HepG2 (cell line): Measurements from ENCODE around the gene ZNF512B. TPM values are rescaled to one million over a fixed set of nuclear protein-coding genes. Genes with fewer than 3 reads are reported as not detected.

ENCODE experiments used
- ATAC-seq: fragments of 200-7000 bp; cut with Tn5 transposase; 3 replicates; pipeline ENCODE4 v1.9.1; 2020; ENCODE audit warnings: mild to moderate bottlenecking, moderate library complexity
- BruUV-seq: library from RNA; stranded (reverse); fragments of 400-500 nt; replicated peaks from 2 replicates; lab custom pipeline; 2021; lab: Mats Ljungman, UMichigan
- CTCF ChIA-PET: fragments of 300-600 bp; formaldehyde crosslinking; extraction: SDS; loops from one replicate; lab custom pipeline; 2021; ENCODE audit warnings: low total read pairs, inconsistent platforms, low intra/inter-chr PET ratio; lab: Yijun Ruan, JAX
- POLR2A ChIA-PET: fragments of 350-600 bp; sonication (Branson Sonifier 250); formaldehyde crosslinking; loops from one replicate; lab custom pipeline; 2020; ENCODE audit warnings: antibody characterized with exemption, inconsistent platforms; lab: Yijun Ruan, JAX
- DNase-seq: peaks from one replicate; pipeline ENCODE4 v3.0.0-alpha.2; 2015; ENCODE audit warnings: low spot score
- FAIRE-seq: peaks from 3 replicates; lab custom pipeline; 2011; peaks lifted over from hg19 to GRCh38; lab: Jason Lieb, UNC
- H2AFZ ChIP-seq: one replicate; pipeline ENCODE4 v1.6.1; 2011; ENCODE audit warnings: low read length, inconsistent platforms
- H3K27ac ChIP-seq: fragments of 300-600 bp; 3 replicates; pipeline ENCODE4 v1.8.0; 2011; ENCODE audit warnings: mixed run types, mild to moderate bottlenecking, mixed read lengths, low read length, inconsistent platforms; ENCODE audit not compliant: insufficient read depth; ENCODE audit errors: extremely low read length
- H3K27me3 ChIP-seq, 2 experiments: fragments of 200-600 bp in 1 of 2; 2 replicates in 1 of 2; 3 replicates in 1 of 2; pipeline versions ENCODE4 v1.6.0 to v1.8.0; 2011; ENCODE audit warnings: low read length in 2 of 2, mild to moderate bottlenecking in 2 of 2, moderate library complexity in 2 of 2, inconsistent platforms in 1 of 2; ENCODE audit not compliant: insufficient read depth in 2 of 2, control insufficient read depth in 1 of 2
- H3K36me3 ChIP-seq, 2 experiments: fragments of 200-600 bp in 1 of 2; replicated peaks in 1 of 2; 2 replicates in 1 of 2; 3 replicates in 1 of 2; pipeline versions ENCODE4 v1.5.1 to v1.8.0; 2011; ENCODE audit warnings: low read length in 2 of 2, inconsistent platforms in 1 of 2; ENCODE audit not compliant: insufficient read depth in 2 of 2, control insufficient read depth in 1 of 2
- H3K4me1 ChIP-seq: 2 replicates; pipeline ENCODE4 v1.5.1; 2012; ENCODE audit warnings: low read length, inconsistent platforms; ENCODE audit not compliant: insufficient read depth
- H3K4me2 ChIP-seq: 2 replicates; pipeline ENCODE4 v1.6.0; 2011; ENCODE audit warnings: low read depth, low read length, inconsistent platforms
- H3K4me3 ChIP-seq, 3 experiments: fragments of 200-600 bp in 1 of 3; sonication (generic), shearing (Covaris generic) in 1 of 3; replicated peaks in 1 of 3; 2 replicates each; pipeline ENCODE4 v1.5.1; 2011 to 2016; ENCODE audit warnings: low read length in 3 of 3, inconsistent platforms in 2 of 3, low read depth in 2 of 3, mild to moderate bottlenecking in 2 of 3, control low read depth in 1 of 3, mixed read lengths in 1 of 3; ENCODE audit not compliant: insufficient read depth in 1 of 3
- H3K79me2 ChIP-seq: one replicate; pipeline ENCODE4 v1.6.1; 2011; ENCODE audit warnings: low read length, inconsistent platforms; ENCODE audit not compliant: insufficient read depth
- H3K9ac ChIP-seq: 2 replicates; pipeline ENCODE4 v1.6.0; 2011; ENCODE audit warnings: mild to moderate bottlenecking, low read depth, low read length, inconsistent platforms; ENCODE audit not compliant: insufficient read depth
- H3K9me3 ChIP-seq: 2 replicates; pipeline ENCODE4 v1.5.1; 2012; ENCODE audit warnings: mild to moderate bottlenecking, low read length
- H4K20me1 ChIP-seq: 2 replicates; pipeline ENCODE4 v1.6.0; 2011; ENCODE audit warnings: inconsistent platforms, mild to moderate bottlenecking, low read length, moderate library complexity; ENCODE audit not compliant: insufficient read depth
- ARNT2 ChIP-seq: sonication (generic); formaldehyde crosslinking; IDR thresholded peaks from 2 replicates; pipeline ENCODE4 v1.8.0; 2022; ENCODE audit warnings: mild to moderate bottlenecking, low read depth, missing genetic modification reagents, moderate library complexity
- NFYB ChIP-seq: sonication (generic); formaldehyde crosslinking; IDR thresholded peaks from 2 replicates; pipeline ENCODE4 v1.4.0; 2020; ENCODE audit warnings: missing genetic modification reagents
- RAD51 ChIP-seq: fragments of 450-650 bp; IDR thresholded peaks from 2 replicates; pipeline ENCODE4 v1.6.1; 2016; ENCODE audit warnings: borderline replicate concordance
- RBFOX2 ChIP-seq: fragments of 200-400 bp; formaldehyde crosslinking; IDR thresholded peaks from 2 replicates; pipeline ENCODE4 v1.6.1; 2017; ENCODE audit warnings: low read depth, mild to moderate bottlenecking, low read length
- SMAD1 ChIP-seq: sonication (generic); formaldehyde crosslinking; IDR thresholded peaks from 2 replicates; pipeline ENCODE4 v1.4.0; 2020; ENCODE audit warnings: missing genetic modification reagents, low read depth, mild to moderate bottlenecking, borderline replicate concordance
- SMAD9 ChIP-seq: sonication (generic); formaldehyde crosslinking; IDR thresholded peaks from 2 replicates; pipeline ENCODE4 v1.5.1; 2020; ENCODE audit warnings: mild to moderate bottlenecking, missing genetic modification reagents
- SOX6 ChIP-seq, 2 experiments: fragments of 450-650 bp in 1 of 2; sonication (generic) in 1 of 2; formaldehyde crosslinking in 1 of 2; IDR thresholded peaks; 2 replicates each; pipeline versions ENCODE4 v1.4.0 to v1.6.1; 2017 to 2020; ENCODE audit warnings: antibody characterized with exemption in 1 of 2, mild to moderate bottlenecking in 1 of 2, missing genetic modification reagents in 1 of 2
- TCF12 ChIP-seq, 2 experiments: fragments of 450-650 bp in 1 of 2; sonication (generic) in 1 of 2; formaldehyde crosslinking in 1 of 2; IDR thresholded peaks; 2 replicates each; pipeline versions ENCODE4 v1.6.1 to v1.8.0; 2017 to 2022; ENCODE audit warnings: antibody characterized with exemption in 1 of 2, mild to moderate bottlenecking in 1 of 2, missing genetic modification reagents in 1 of 2, moderate library complexity in 1 of 2
- TGIF2 ChIP-seq: IDR thresholded peaks from 2 replicates; pipeline ENCODE4 v1.6.1; 2016; ENCODE audit warnings: control low read depth, missing compliant biosample characterization
- ZNF567 ChIP-seq: sonication (generic); formaldehyde crosslinking; IDR thresholded peaks from 2 replicates; pipeline ENCODE4 v1.8.1; 2023; ENCODE audit warnings: mild to moderate bottlenecking, missing genetic modification reagents, borderline replicate concordance
- WGBS: methylation state at CpG from one replicate; pipeline ENCODE4 v1.1.6; 2017; ENCODE audit warnings: low lambda C conversion rate; 5-methylcytosine and 5-hydroxymethylcytosine counted together
- in situ Hi-C: cut with HindIII; loops from 2 replicates; pipeline ENCODE4 v1.10.0; 2017; ENCODE audit warnings: low pct_unique_long_range_greater_than_20kb; ENCODE audit not compliant: extremely low pct_ligation_motif_present
- intact Hi-C: fragments of 100-400 bp; cut with micrococcal nuclease; formaldehyde crosslinking; loops from one replicate; pipeline ENCODE4 v1.10.0; 2022; ENCODE audit not compliant: unreplicated experiment
- polyA plus RNA-seq, 8 experiments: library from polyadenylated mRNA; depleted of rRNA in 3 of 8; stranded (reverse) in 7 of 8; unstranded in 1 of 8; fragments of >200 nt; fragmentation: Illumina TruSeq in 4 of 8; extraction: Trizol in 4 of 8; gene quantifications; 2 replicates each; pipeline versions ENCODE4 v1.2.1 to v1.2.3, GENCODE V29; 2011 to 2016; ENCODE audit warnings: low read depth in 4 of 8, missing spikeins in 1 of 8, mixed read lengths in 1 of 8; ENCODE audit not compliant: insufficient read depth in 1 of 8
- total RNA-seq, 5 experiments: library from RNA; depleted of rRNA; stranded (reverse); fragments of >200 nt; fragmentation: Illumina TruSeq; extraction: Trizol; gene quantifications; 2 replicates each; pipeline ENCODE4 v1.2.3, GENCODE V29; 2016; ENCODE audit warnings: low read depth in 1 of 5
- TF ChIP-seq, protein P1 (sequence below): sonication (generic); formaldehyde crosslinking; IDR thresholded peaks from 2 replicates; pipeline ENCODE4 v1.8.0; 2022; ENCODE audit warnings: mild to moderate bottlenecking, missing genetic modification reagents; ENCODE audit not compliant: insufficient replicate concordance
- TF ChIP-seq, protein P2 (sequence below): sonication (generic); formaldehyde crosslinking; IDR thresholded peaks from 2 replicates; pipeline ENCODE4 v1.8.1; 2023; ENCODE audit warnings: mild to moderate bottlenecking, missing genetic modification reagents

The ZNF512B gene
- total and polyA plus RNA-seq, 2 of the 13 experiments (the other 11 are each of a cell fraction or from before 2014, with no cell fraction given): 11.5 to 30.6 TPM

DNA sequence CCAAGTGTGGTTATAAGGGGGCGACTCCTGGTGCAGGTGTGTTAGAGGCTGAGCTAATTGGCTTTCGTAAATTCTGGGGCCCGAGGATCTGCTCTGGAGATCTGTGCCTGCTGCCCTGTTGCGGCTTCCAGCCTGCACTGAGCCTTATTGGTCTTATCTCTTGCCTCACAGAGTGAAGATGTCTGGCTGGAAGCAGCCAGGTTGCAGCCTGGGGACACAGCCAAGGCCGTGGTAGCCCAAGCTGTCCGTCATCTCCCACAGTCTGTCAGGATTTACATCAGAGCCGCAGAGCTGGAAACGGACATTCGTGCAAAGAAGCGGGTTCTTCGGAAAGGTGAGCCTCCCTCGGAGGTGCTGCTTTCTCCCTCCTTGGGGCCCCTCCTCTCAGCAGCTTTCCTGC is 31.2 kb upstream of the ZNF512B start:
- ATAC-seq: no peak
- 95% methylated on average over 12 of the region's 12 CpGs for WGBS
- no peak for TF ChIP-seq TGIF2 (CRISPR knock-in tag)
- TF ChIP-seq TCF12 (IDR thresholded peaks at IDR 0.05): no peak
- TF ChIP-seq TCF12 (CRISPR knock-in tag; IDR thresholded peaks at IDR 0.05): no peak
- no peak for TF ChIP-seq RAD51
- no peak for TF ChIP-seq SMAD9 (CRISPR knock-in tag)
- TF ChIP-seq, all 625 proteins: peak for 0
- FAIRE-seq: no peak
- Histone ChIP-seq H3K9me3 (no peaks in the 10 kb centered on the region), H3K27ac (no peak overlapping the region), H3K27me3 (no peaks in the 10 kb centered on the region), H3K4me1 (no peaks in the 10 kb centered on the region), H3K79me2 (no peaks in the 10 kb centered on the region), H3K4me3 (no peak overlapping the region), H3K4me2 (no peak overlapping the region), H3K9ac (no peak overlapping the region), H4K20me1 (no peaks in the 10 kb centered on the region), H3K36me3 (peaks cover 63 to 80% of the 10 kb centered on the region in 2 experiments), H2AFZ (no peak overlapping the region)
- ChIA-PET POLR2A (interaction anchor here (1.0 to 2.1 kb wide), 2 partner anchors 20 to 23 kb away, joined by 5 to 6 read pairs; partner anchors contain the start of gene PRPF6), CTCF (no interaction called here)
- no peak for DNase-seq
- intact Hi-C loops: no loop called here
- in situ Hi-C loops: no loop called here
- no TSS peak for BruUV-seq

DNA sequence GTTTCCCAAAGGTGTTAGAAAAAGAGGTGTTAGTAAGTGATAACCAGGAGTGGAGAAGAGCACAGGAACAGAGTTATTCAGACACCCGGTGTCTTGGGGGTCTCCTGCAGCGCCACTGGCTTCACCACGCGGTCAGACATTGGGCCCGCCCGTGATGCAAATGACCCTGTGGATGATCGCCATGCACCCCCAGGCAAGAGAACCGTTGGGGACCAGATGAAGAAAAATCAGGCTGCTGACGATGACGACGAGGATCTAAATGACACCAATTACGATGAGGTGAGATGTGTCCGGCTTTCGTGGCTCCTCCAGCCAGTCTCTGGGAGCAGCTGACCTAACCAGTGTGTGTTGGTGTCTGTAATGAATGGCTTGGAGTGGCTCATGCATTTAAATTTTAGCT is 13.2 kb upstream of the ZNF512B start:
- Histone ChIP-seq H3K27me3 (no peaks in the 10 kb centered on the region; a peak in 1 of 5 replicates), H3K4me3 (no peak overlapping the region), H3K9ac (no peak overlapping the region; the same call in 1 of the 2 replicates), H3K79me2 (peaks cover 27% of the 10 kb centered on the region), H3K27ac (no peak overlapping the region), H4K20me1 (peaks cover 3% of the 10 kb centered on the region; the same call in 1 of the 2 replicates), H3K4me2 (peak overlapping the region; percentile 99; the same call in 1 of the 2 replicates), H2AFZ (no peak overlapping the region), H3K9me3 (no peaks in the 10 kb centered on the region), H3K36me3 (peaks cover 22 to 50% of the 10 kb centered on the region in 2 experiments), H3K4me1 (peaks cover 34% of the 10 kb centered on the region)
- POLR2A ChIA-PET: interaction anchor here (4.7 kb wide), 1 partner anchor 54 kb away, joined by 41 read pairs; the partner anchor contains the start of gene C20orf204
- CTCF ChIA-PET: no interaction called here
- ATAC-seq (no peak), FAIRE-seq (no peak), DNase-seq (no peak)
- WGBS: 96% methylated on average over 14 of the region's 14 CpGs
- intact Hi-C loops: no loop called here
- in situ Hi-C loops: loop anchor here (5.0 kb wide), 1 partner anchor 39 kb away; no protein-coding TSS in a partner anchor
- no TSS peak for BruUV-seq
- TF ChIP-seq, protein P1, sequence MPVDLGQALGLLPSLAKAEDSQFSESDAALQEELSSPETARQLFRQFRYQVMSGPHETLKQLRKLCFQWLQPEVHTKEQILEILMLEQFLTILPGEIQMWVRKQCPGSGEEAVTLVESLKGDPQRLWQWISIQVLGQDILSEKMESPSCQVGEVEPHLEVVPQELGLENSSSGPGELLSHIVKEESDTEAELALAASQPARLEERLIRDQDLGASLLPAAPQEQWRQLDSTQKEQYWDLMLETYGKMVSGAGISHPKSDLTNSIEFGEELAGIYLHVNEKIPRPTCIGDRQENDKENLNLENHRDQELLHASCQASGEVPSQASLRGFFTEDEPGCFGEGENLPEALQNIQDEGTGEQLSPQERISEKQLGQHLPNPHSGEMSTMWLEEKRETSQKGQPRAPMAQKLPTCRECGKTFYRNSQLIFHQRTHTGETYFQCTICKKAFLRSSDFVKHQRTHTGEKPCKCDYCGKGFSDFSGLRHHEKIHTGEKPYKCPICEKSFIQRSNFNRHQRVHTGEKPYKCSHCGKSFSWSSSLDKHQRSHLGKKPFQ (CRISPR knock-in tag): no peak
- TF ChIP-seq SOX6 (IDR thresholded peaks at IDR 0.05): no peak
- no peak for TF ChIP-seq SOX6 (CRISPR knock-in tag; IDR thresholded peaks at IDR 0.05)
- TF ChIP-seq, protein P2, sequence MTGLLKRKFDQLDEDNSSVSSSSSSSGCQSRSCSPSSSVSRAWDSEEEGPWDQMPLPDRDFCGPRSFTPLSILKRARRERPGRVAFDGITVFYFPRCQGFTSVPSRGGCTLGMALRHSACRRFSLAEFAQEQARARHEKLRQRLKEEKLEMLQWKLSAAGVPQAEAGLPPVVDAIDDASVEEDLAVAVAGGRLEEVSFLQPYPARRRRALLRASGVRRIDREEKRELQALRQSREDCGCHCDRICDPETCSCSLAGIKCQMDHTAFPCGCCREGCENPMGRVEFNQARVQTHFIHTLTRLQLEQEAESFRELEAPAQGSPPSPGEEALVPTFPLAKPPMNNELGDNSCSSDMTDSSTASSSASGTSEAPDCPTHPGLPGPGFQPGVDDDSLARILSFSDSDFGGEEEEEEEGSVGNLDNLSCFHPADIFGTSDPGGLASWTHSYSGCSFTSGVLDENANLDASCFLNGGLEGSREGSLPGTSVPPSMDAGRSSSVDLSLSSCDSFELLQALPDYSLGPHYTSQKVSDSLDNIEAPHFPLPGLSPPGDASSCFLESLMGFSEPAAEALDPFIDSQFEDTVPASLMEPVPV (CRISPR knock-in tag): no peak
- TF ChIP-seq ZNF567: peak; percentile 31; the same call in 1 of the 2 replicates
- 0 out of 2 replicates have a peak, but pooled peaks have one; percentile 36 for TF ChIP-seq RBFOX2
- TF ChIP-seq NFYB (CRISPR knock-in tag): no peak
- TF ChIP-seq SMAD1 (CRISPR knock-in tag): no peak
- TF ChIP-seq ARNT2: 0 out of 2 replicates have a peak, but pooled peaks have one; percentile 8
